T-helper 17 cell (primary cell): ENCODE measurements around the gene TYR. TPM values are rescaled to one million over a fixed set of nuclear protein-coding genes. Genes with fewer than 3 reads are reported as not detected.
"Not testable (repeated sequence)": the region's sequence is repeated elsewhere in the genome, so short reads cannot be mapped to it uniquely, and the experiment has no call there.

Source experiments
- ATAC-seq: fragments of 150-1000 bp; cut with Tn5 transposase; 2 replicates; pipeline ENCODE4 v1.10.0; 2021; ENCODE audit warnings: mild to moderate bottlenecking, moderate library complexity
- DNase-seq, 3 donors: peaks; one replicate each; pipeline versions ENCODE4 v3.0.0 to v3.0.0-alpha.2; 2020 to 2021
- H3K9me3 ChIP-seq: one replicate; pipeline ENCODE4 v1.7.0; 2013; ENCODE audit warnings: low read length, mild to moderate bottlenecking; ENCODE audit not compliant: control insufficient read depth, poor library complexity, severe bottlenecking
- H3K27ac Mint-ChIP-seq: one replicate; pipeline ENCODE4 v1.8.0; 2022; ENCODE audit warnings: mild to moderate bottlenecking, moderate library complexity, mixed read lengths
- H3K27me3 Mint-ChIP-seq: one replicate; pipeline ENCODE4 v1.8.0; 2022; ENCODE audit warnings: mixed read lengths
- H3K36me3 Mint-ChIP-seq: one replicate; pipeline ENCODE4 v1.8.0; 2022; ENCODE audit warnings: low read depth, mixed read lengths
- H3K4me1 Mint-ChIP-seq: one replicate; pipeline ENCODE4 v1.8.0; 2022; ENCODE audit warnings: mild to moderate bottlenecking, mixed read lengths
- H3K4me3 Mint-ChIP-seq: one replicate; pipeline ENCODE4 v1.8.0; 2022; ENCODE audit warnings: mild to moderate bottlenecking, moderate library complexity, mixed read lengths
- total RNA-seq, 4 donors: library from RNA in 2 of 4; stranded (reverse) in 2 of 4; gene quantifications; one replicate each; pipeline ENCODE4 v1.2.3 and lab custom pipeline; 2022 to 2026

Gene TYR
- total RNA-seq, 2 donors from 2014 or later, result not detected

- H3K4me3 Mint-ChIP-seq, ATAC-seq, H3K4me1 Mint-ChIP-seq, H3K27me3 Mint-ChIP-seq, H3K27ac Mint-ChIP-seq, DNase-seq, H3K36me3 Mint-ChIP-seq, H3K9me3 ChIP-seq: not testable (repeated sequence)
These were observed 103.5 kb downstream of the TYR start for GRCh38 chr11:89281032-89281677.

DNA sequence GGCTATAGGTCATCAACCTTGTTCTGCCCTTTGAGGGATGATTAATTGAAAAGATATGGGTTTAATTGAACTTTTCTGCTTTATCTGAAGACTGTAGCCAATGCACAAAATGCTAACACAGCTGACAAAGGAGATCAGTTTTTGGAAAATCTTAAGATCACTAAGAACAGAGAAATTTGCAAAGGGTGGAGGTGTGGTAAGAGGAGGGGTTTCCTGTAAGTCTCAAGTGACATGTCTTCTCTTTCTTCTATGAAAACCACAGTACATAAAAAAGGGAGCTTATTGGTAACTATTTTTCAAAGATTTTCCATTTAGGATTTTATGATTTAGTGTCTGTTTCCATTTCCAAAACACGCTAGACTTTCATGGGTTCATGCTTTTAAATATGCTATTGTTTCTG, 108.9 kb downstream of the TYR start:
- H3K27ac Mint-ChIP-seq, H3K4me3 Mint-ChIP-seq, H3K36me3 Mint-ChIP-seq, ATAC-seq, H3K9me3 ChIP-seq, DNase-seq, H3K27me3 Mint-ChIP-seq, H3K4me1 Mint-ChIP-seq: not testable (repeated sequence)

GRCh38 chr11:89288004-89288403, 110.3 kb downstream of the TYR start:
- not testable (repeated sequence) for H3K27ac Mint-ChIP-seq, ATAC-seq, H3K9me3 ChIP-seq, H3K27me3 Mint-ChIP-seq, DNase-seq, H3K36me3 Mint-ChIP-seq, H3K4me3 Mint-ChIP-seq, H3K4me1 Mint-ChIP-seq

- DNase-seq (no peak), ATAC-seq (no peak)
- Mint-ChIP-seq H3K27ac (no peak overlapping the region), H3K36me3 (no peaks in the 10 kb centered on the region), H3K27me3 (no peaks in the 10 kb centered on the region), H3K4me1 (no peaks in the 10 kb centered on the region), H3K4me3 (no peak overlapping the region)
- H3K9me3 ChIP-seq, result no peaks in the 10 kb centered on the region
These were observed 116.4 kb downstream of the TYR start for GRCh38 chr11:89293965-89294679.

DNA sequence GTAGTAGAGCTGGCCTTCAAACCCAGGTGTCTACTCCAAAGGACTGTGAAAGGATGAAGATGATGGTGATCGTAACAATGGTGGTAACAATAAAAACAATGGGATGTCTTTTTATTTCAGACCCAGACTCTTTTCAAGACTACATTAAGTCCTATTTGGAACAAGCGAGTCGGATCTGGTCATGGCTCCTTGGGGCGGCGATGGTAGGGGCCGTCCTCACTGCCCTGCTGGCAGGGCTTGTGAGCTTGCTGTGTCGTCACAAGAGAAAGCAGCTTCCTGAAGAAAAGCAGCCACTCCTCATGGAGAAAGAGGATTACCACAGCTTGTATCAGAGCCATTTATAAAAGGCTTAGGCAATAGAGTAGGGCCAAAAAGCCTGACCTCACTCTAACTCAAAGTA, 117.3 kb downstream of the TYR start:
- not testable (repeated sequence) for H3K27me3 Mint-ChIP-seq, H3K4me3 Mint-ChIP-seq, H3K27ac Mint-ChIP-seq, H3K36me3 Mint-ChIP-seq, ATAC-seq, DNase-seq, H3K9me3 ChIP-seq, H3K4me1 Mint-ChIP-seq

GRCh38 chr11:89303029-89303428, 125.4 kb downstream of the TYR start:
- H3K27me3 Mint-ChIP-seq, H3K4me1 Mint-ChIP-seq, H3K9me3 ChIP-seq, ATAC-seq, H3K27ac Mint-ChIP-seq, H3K36me3 Mint-ChIP-seq, H3K4me3 Mint-ChIP-seq, DNase-seq: not testable (repeated sequence)

DNA sequence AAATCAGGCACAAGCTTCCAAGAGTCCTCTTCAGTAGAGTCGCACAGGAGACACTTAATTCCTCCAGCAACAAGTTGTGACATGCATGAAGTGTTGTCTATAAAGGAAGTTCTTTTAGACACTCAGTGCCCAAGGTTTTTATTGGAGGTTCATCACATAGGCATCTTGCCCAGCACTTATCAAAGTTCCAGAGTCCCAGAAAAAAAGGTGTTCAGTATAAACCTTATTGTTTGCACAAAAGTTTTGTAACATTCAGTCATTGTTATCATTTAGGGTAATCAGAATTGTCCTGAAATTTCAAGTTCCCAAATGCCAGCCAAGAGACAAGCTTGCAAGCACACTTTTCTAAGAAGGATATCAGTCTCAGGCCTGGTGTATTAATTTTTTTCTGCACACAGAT, 130.6 kb downstream of the TYR start:
- not testable (repeated sequence) for H3K4me3 Mint-ChIP-seq, H3K4me1 Mint-ChIP-seq, H3K36me3 Mint-ChIP-seq, ATAC-seq, H3K27me3 Mint-ChIP-seq, DNase-seq, H3K27ac Mint-ChIP-seq, H3K9me3 ChIP-seq

- not testable (repeated sequence) for H3K36me3 Mint-ChIP-seq
These were observed 131.8 kb downstream of the TYR start for GRCh38 chr11:89309321-89309985.

GRCh38 chr11:89310607-89311006, 132.9 kb downstream of the TYR start:
- not testable (repeated sequence) for H3K4me1 Mint-ChIP-seq

More at GRCh38 chr11:89309321-89309985, 131.8 kb downstream of the TYR start:
- H3K9me3 ChIP-seq, H3K4me3 Mint-ChIP-seq, ATAC-seq, H3K27me3 Mint-ChIP-seq, DNase-seq, H3K4me1 Mint-ChIP-seq, H3K27ac Mint-ChIP-seq: not testable (repeated sequence)

DNA sequence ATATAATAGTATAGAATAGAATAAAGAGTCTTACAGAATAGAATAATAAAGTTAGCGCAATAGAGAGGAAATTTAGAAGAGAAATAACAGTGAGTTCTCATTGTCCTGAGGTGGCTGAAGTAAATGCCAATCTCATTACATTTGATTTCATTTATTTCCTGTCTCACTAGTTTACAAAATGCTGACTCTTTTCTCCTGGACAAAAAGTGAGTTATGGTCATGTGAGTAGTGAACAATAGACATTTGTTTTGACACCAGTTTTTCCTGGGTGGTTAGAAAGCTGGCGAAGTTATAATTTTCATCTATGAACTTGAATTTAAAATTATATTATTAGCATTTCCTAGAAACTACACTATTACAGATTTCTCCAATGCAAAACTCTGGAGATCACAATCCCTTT, 143.7 kb downstream of the TYR start:
- no peaks in the 10 kb centered on the region for H3K36me3 Mint-ChIP-seq
- H3K4me1 Mint-ChIP-seq, result no peaks in the 10 kb centered on the region
- no peaks in the 10 kb centered on the region for H3K9me3 ChIP-seq
- no peak overlapping the region for H3K4me3 Mint-ChIP-seq
- no peaks in the 10 kb centered on the region for H3K27me3 Mint-ChIP-seq
- DNase-seq, result no peak
- no peak overlapping the region for H3K27ac Mint-ChIP-seq
- ATAC-seq, result no peak

More at GRCh38 chr11:89310607-89311006, 132.9 kb downstream of the TYR start:
- not testable (repeated sequence) for H3K27ac Mint-ChIP-seq, ATAC-seq, H3K27me3 Mint-ChIP-seq, H3K9me3 ChIP-seq, H3K36me3 Mint-ChIP-seq, DNase-seq, H3K4me3 Mint-ChIP-seq

GRCh38 chr11:89327885-89328284, 150.2 kb downstream of the TYR start:
- Mint-ChIP-seq H3K4me1 (no peaks in the 10 kb centered on the region), H3K4me3 (no peak overlapping the region), H3K27me3 (no peaks in the 10 kb centered on the region), H3K36me3 (no peaks in the 10 kb centered on the region), H3K27ac (no peak overlapping the region)
- no peaks in the 10 kb centered on the region for H3K9me3 ChIP-seq
- no peak for ATAC-seq
- no peak for DNase-seq

DNA sequence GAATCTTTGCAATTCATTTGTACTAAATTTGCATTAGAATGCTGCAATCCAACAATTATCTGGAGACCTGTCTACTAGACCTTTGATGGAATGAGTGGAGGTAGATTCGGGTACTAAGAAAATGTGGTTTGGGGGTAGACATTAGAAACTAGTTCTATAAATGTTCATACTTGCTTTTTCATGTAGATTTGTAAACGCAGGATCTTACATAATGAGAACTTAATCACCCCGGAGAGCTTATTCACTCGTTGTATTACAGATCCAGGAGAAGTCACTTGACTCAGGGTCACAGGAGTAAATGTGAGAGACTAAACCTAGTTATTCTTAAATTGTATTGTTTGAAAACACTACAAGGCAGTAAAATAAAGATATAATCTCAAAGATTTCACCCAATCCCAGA, 154.3 kb downstream of the TYR start:
- H3K4me1 Mint-ChIP-seq, DNase-seq, H3K27me3 Mint-ChIP-seq, H3K27ac Mint-ChIP-seq, ATAC-seq, H3K4me3 Mint-ChIP-seq, H3K9me3 ChIP-seq, H3K36me3 Mint-ChIP-seq: not testable (repeated sequence)

- DNase-seq, H3K27me3 Mint-ChIP-seq, H3K4me1 Mint-ChIP-seq: not testable (repeated sequence)
These were observed 156.0 kb downstream of the TYR start for GRCh38 chr11:89333704-89334103.

More at GRCh38 chr11:89333704-89334103, 156.0 kb downstream of the TYR start:
- H3K9me3 ChIP-seq, H3K27ac Mint-ChIP-seq, ATAC-seq, H3K36me3 Mint-ChIP-seq, H3K4me3 Mint-ChIP-seq: not testable (repeated sequence)
